Mucosa of gallbladder (tissue), 1 donor: Measurements from ENCODE around the gene VEZF1. TPM values are rescaled to one million over a fixed set of nuclear protein-coding genes. Genes with fewer than 3 reads are reported as not detected.

ENCODE experiments used
- DNase-seq: peaks from one replicate; pipeline ENCODE4 v3.0.0-alpha.2; 2020; ENCODE audit warnings: low spot score
- total RNA-seq: library from RNA; stranded (reverse); gene quantifications from one replicate; pipeline ENCODE4 v1.2.1, GENCODE V29; 2021
- donor health status: DM: no; HTN: no; CAD: no.

The VEZF1 gene
- total RNA-seq, 1 donor from 2014 or later, result 64.9 TPM

- DNase-seq, result no peak
Measured at GRCh38 chr17:57999010-57999495, 11.0 kb upstream of the VEZF1 start.

- no peak for DNase-seq
Measured at GRCh38 chr17:57997085-57997809, 9.2 kb upstream of the VEZF1 start.

- DNase-seq, result peak; percentile 61
Measured at GRCh38 chr17:57995076-57995956, 7.3 kb upstream of the VEZF1 start.

- no peak for DNase-seq
Measured at GRCh38 chr17:57994436-57994835, 6.4 kb upstream of the VEZF1 start.

GRCh38 chr17:57993471-57994365 lies 5.7 kb upstream of the VEZF1 start:
- no peak for DNase-seq

GRCh38 chr17:57991537-57991936 lies 3.5 kb upstream of the VEZF1 start:
- DNase-seq, result no peak

GRCh38 chr17:57990037-57990436 lies 2.0 kb upstream of the VEZF1 start:
- no peak for DNase-seq

- peak; percentile 58 for DNase-seq
Measured at GRCh38 chr17:57988301-57989250, 522 bp upstream of the VEZF1 start.

GRCh38 chr17:57986841-57987580 lies 1.0 kb downstream of the VEZF1 start:
- peak; percentile 29 for DNase-seq

GRCh38 chr17:57985675-57985974 lies 2.4 kb downstream of the VEZF1 start:
- no peak for DNase-seq

- no peak for DNase-seq
Measured at GRCh38 chr17:57984936-57985674, 2.9 kb downstream of the VEZF1 start.

GRCh38 chr17:57984261-57984890 lies 3.7 kb downstream of the VEZF1 start:
- no peak for DNase-seq

- no peak for DNase-seq
Measured at GRCh38 chr17:57983446-57983845, 4.6 kb downstream of the VEZF1 start.

GRCh38 chr17:57982452-57983170 lies 5.4 kb downstream of the VEZF1 start:
- no peak for DNase-seq

- no peak for DNase-seq
Measured at GRCh38 chr17:57980522-57980921, 7.5 kb downstream of the VEZF1 start.

GRCh38 chr17:57979076-57979475 lies 9.0 kb downstream of the VEZF1 start:
- DNase-seq, result no peak

- no peak for DNase-seq
Measured at GRCh38 chr17:57976594-57976993, 11.5 kb downstream of the VEZF1 start.

GRCh38 chr17:57975044-57975443 lies 13.0 kb downstream of the VEZF1 start:
- DNase-seq, result no peak
